GM21723 (cell line): Measurements from ENCODE around the gene FTSJ3.
A peak's percentile ranks its signal among the peaks of the same experiment; 100 is the strongest.
"Not testable (repeated sequence)": the region's sequence is repeated elsewhere in the genome, so short reads cannot be mapped to it uniquely, and the experiment has no call there.

ENCODE experiments used
- ATAC-seq: cut with Tn5 transposase; IDR thresholded peaks from one replicate; pipeline ENCODE4 v1.9.1; 2021; ENCODE audit warnings: mild to moderate bottlenecking, moderate library complexity; ENCODE audit not compliant: unreplicated experiment

Gene FTSJ3, protein sequence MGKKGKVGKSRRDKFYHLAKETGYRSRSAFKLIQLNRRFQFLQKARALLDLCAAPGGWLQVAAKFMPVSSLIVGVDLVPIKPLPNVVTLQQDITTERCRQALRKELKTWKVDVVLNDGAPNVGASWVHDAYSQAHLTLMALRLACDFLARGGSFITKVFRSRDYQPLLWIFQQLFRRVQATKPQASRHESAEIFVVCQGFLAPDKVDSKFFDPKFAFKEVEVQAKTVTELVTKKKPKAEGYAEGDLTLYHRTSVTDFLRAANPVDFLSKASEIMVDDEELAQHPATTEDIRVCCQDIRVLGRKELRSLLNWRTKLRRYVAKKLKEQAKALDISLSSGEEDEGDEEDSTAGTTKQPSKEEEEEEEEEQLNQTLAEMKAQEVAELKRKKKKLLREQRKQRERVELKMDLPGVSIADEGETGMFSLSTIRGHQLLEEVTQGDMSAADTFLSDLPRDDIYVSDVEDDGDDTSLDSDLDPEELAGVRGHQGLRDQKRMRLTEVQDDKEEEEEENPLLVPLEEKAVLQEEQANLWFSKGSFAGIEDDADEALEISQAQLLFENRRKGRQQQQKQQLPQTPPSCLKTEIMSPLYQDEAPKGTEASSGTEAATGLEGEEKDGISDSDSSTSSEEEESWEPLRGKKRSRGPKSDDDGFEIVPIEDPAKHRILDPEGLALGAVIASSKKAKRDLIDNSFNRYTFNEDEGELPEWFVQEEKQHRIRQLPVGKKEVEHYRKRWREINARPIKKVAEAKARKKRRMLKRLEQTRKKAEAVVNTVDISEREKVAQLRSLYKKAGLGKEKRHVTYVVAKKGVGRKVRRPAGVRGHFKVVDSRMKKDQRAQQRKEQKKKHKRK

DNA sequence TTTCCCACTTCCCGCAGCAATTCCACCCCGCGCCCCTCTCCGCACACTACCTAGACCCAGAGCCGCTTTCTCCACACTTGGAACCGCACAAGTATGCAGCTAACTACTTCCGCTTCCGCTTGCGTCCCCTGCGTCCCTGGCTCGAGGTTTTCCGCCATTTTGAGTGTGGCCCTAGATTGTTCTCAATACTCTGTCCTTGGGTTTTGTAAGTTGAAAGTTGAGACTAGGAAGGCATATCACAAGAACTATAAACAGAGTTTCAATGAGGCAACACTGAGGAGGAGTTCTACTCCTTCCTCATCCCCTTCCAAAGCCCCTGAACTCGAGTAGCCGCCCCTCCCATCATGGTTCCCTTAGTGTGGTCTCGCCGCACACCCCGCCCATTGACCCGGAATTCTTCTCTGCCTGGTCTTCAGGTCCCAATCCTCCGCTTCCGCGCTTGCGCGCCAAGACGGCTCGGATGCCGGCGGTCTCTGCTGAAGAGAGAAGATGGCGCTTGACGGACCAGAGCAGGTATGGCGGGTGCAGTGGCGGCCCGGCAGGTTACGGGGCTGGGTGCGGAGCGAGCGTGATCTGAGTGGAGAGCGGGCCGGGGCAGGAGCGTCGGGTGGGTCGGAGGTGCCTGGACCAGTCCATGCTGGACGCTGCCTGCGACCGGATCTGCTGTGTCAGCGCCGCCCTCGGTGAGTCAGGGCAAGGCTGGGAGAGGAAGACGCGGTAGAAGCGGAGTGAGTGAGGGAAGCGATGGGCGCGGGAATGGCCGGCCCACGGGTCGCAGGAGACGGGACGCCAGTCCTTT, at the start of gene FTSJ3, which contains the start of gene PSMC5:
TSS of gene FTSJ3 (minus strand) at position 662 of the 799 bp plus-strand sequence. CDS start 761 bp downstream, outside the sequence.
TSS of gene PSMC5 (plus strand) at position 430 of the 799 bp plus-strand sequence. CDS start at position 490, 60 bp downstream.
- peak; percentile 91 for ATAC-seq

DNA sequence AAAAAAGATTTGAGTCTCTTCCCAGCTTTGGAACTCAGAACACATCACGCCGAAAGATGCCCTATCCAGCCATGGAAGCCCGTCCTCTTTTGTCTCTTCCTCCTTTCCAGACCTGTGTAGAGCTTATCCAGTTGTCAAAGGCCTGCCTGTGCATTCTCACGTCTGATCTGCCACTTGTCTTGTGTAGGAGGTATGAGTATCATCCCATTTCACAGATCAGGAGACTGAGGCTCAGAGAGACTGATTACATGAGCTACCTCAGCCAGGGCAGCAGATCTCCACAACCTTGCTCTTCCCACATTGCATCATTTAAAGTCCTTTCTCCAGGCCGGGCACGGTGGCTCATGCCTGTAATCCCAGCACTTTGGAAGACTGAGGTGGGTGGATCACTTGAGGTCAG, 47.2 kb upstream of the FTSJ3 start:
- ATAC-seq: not testable (repeated sequence)

DNA sequence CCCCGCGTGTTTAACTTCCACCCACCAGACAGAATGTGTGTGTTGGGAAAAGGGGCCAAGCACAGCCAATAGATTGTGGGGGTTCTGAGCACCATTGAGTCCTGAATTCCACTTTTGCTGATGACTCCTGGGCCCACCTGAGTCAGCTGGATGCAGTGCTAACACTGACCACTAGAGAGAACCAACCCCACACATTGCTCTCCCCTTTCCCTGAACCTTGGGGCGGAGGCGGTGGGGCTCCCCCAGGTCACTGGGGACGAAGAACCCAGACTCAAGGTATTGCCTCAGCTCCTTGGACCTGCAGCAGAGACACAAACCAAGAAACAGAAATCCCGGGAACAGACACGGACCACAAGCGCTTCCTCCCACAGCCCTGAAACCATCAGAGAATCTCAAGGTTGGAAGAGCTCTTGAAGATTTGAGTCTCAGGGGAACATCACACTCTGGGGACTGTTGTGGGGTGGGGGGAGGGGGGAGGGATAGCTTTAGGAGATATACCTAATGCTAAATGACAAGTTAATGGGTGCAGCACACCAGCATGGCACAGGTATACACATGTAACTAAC, 46.7 kb upstream of the FTSJ3 start:
- ATAC-seq: not testable (repeated sequence)

DNA sequence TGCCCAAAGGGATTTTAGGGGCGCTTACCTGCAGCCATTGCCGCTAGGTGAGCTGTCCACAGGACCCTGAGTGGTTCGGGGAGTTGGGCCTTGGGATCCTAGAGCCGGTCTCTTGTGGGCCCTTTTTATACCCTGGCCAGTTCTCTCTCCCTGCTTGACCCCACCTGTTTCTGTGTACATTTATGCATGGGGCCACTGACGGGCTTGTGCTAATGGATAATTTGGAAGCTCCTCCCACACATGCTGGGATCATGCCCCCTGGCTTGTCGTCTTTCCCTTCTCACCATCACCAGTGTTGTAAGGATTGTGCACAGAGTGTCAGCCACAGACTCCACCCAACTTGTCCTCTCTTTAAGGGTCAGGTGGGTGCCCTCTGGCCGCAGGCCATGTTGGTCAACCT, 46.1 kb upstream of the FTSJ3 start, which contains the start of gene CSH2:
TSS of gene CSH2 (minus strand) at position 101 of the 400 bp plus-strand sequence. CDS start at position 38, 63 bp downstream.
- not testable (repeated sequence) for ATAC-seq

DNA sequence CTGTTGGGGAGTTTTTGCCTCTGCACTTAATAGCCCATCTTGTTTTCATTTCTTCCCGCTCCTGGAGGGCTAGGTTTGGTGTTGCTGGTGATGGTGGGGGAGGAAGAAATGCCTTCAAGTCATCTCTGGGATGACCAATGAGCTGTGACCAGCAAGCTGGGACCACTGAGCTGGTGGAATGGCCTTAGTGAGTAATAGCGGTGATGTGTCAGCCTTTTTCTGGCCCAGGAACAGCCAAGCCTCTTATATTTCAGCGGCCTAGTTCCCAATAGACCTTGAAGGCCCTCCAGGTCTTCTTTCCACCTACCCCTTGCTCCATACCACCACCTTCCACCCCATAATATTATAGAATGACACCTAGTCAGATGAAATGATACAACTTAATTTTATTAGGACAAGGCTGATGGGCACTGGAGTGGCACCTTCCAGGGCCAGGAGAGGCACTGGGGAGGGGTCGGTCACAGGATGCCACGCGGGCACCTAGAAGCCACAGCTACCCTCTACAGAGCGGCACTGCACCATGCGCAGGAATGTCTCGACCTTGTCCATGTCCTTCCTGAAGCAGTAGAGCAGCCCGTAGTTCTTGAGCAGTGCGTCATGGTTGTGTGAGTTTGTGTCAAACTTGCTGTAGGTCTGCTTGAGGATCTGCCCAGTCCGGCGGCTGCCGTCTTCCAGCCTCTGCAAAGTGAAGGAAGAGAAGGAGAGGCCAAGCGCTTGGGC, 44.3 kb upstream of the FTSJ3 start:
- ATAC-seq: not testable (repeated sequence)

DNA sequence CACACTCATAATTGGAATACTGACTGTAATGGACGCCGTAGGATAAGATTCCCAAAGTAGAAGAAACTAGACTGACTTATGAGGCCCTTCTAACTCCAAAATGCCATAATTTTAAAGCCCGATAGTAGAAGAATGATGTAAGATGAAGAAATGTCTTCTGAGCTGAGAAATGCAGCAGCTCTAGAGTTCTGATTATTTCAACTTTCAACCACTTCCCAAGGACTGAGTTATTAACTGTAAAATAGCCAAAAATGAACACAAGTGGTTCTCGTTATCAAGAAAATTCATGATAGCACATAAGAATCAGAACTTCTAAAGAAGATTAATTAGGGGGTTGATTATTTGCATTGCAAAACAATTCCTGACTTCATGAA, 42.8 kb upstream of the FTSJ3 start:
- ATAC-seq: not testable (repeated sequence)

DNA sequence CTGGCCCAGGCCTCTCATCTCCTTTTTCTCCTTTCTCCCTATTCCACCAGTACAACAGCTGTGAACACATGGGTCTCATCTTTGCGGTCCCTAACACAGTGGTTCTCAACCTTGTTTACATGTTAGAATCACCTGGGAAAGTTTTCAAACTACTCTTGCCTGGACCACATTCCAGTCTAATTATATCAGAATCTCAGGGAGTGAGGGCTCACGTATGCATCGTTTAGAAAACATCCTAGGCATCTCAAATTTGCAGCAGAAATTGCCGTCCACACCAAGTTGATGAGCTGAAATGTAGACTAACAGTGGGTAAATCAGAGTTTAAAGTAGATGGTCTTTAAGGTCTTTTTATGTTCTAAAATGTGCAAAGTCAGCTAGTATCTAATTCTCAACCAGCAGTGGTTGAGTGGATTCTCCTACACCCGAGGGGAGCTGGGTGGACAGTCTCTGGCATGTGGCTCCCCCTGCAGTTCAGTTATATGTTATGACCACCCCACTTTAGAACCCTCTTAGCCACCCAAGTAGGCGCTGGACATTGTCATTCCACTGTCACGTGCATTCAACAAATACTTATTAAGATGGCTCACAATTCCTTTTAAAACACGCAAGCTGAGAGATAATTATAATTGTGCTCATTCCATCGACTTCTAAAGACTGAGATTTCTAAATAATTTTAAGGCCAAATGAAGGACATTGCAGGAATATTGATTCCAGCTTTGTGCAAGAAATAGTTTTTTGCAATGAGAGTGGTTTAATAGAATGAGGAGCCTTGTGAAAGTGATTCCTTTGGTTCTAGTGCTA, 42.2 kb upstream of the FTSJ3 start:
- not testable (repeated sequence) for ATAC-seq

DNA sequence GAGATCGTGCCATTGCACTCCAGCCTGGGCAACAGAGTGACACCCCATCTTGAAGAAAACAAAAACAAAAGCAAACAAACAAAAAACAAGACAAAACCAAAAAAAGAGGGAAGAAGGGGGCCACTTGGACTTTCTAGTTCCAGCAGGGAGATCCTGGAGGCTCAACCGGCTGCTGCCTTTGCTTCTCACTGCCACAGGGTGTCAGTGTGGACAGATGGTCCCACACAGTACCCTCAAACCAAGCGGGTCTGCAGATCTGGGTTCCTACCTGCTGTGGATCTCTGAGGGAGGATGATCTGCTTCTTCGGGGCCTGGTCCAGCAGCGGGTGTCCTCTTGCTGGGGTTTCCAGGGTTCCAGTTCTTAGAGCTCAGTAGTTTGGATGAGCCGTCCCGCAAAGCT, 39.2 kb upstream of the FTSJ3 start:
- ATAC-seq: not testable (repeated sequence)

DNA sequence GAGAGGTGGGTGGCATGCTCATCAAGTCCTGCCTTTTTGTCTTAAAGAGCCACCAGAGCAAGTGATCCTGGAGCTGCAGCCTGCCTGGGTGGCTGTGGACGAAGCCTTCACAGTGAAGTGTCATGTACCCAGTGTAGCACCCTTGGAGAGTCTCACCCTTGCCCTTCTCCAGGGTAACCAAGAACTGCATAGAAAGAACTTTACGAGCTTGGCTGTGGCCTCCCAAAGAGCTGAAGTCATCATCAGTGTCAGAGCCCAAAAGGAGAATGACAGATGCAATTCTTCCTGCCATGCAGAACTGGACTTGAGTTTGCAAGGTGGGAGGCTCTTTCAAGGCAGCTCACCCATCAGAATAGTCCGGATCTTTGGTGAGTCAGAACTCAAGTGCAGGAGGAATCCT, 31.8 kb upstream of the FTSJ3 start:
- ATAC-seq: no peak

DNA sequence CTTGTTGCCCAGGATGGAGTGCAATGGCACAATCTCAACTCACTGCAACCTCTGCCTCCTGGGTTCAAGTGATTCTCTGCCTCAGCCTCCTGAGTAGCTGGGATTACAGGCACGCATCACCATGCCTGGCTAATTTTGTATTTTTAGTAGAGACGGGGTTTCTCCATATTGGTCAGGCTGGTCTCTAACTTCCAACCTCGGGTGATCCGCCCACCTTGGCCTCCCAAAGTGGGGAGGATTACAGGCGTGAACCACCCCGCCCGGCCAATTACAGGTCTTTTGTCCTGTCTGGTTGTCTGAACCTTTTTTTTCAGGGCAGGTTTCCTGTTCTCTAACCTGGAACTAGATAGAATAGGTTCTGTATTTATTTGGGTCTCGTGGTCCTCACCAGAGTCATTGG, 29.0 kb upstream of the FTSJ3 start:
- not testable (repeated sequence) for ATAC-seq

DNA sequence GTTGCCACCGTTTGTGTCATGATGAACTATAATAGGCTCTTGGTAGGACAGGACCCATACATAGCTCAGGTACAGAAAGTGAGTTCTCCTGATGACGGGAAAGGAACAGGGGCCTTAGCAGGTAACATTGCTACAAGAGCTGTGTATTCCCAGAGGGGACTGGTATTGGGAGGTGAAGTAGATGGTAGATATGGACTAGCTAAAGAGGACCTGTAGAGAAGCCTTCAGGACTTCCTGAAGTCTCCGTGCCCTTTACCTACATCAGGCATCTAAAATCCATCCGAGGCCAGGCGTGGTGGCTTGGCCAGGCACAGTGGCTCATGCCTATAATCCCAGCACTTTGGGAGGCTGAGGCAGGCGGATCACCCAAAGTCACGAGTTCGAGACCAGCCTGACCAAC, 27.7 kb upstream of the FTSJ3 start:
- ATAC-seq: no peak

DNA sequence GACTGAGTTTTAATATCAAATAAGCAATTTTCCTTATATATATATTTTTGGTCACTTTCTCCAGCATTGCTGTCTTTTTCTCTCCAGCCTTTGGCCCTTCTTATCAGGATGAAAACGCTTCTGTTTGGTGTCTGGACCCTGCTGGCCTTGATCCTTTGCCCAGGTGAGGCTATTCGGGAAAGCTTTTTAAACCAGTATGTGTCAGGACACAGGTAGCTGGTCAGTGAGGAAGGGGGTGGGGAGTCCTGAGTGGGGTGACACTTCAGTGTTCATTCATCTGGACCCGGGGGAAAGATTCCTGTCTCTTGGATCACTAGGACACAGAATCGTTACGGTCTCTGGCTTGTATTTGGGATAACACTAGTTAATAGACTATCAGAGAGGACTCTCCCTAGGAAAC, 27.2 kb upstream of the FTSJ3 start:
- no peak for ATAC-seq

DNA sequence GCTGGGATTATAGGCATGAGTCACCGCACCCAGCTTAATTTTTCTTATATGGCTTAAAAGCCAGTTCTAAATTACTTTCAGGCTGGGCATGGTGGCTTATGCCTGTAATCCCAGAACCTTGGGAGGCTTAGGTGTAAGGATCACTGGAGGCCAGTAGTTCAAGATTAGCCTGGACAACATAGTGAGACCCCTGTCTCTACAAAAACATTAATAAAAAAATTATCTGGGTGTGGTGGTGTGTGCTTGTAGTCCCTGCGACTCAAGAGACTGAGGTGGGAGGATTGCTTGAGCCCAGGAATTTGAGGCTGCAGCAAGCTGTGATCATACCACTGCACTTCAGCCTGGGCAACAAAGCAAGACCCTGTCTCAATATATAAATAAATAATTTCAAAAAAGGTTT, 25.8 kb upstream of the FTSJ3 start:
- ATAC-seq: no peak

DNA sequence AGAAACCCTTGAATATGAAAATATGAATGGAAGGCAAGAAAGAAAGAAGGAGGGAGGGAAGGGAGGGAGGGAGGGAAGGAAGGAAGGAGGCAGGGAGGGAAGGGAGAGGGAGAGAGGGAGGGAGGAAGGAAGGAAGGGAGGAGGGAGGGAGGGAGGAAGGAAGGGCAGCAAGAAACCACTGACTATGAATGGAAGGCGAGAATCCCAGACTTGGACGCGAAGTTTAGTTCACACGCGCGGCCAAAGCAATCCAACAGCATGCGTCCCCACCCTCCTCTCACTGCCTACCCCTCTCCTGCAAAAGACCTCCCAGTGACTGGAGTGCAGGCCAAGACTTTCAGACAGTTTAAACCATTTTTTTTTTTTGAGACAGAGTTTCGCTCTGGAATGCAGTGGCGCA, 22.9 kb upstream of the FTSJ3 start:
- no peak for ATAC-seq

DNA sequence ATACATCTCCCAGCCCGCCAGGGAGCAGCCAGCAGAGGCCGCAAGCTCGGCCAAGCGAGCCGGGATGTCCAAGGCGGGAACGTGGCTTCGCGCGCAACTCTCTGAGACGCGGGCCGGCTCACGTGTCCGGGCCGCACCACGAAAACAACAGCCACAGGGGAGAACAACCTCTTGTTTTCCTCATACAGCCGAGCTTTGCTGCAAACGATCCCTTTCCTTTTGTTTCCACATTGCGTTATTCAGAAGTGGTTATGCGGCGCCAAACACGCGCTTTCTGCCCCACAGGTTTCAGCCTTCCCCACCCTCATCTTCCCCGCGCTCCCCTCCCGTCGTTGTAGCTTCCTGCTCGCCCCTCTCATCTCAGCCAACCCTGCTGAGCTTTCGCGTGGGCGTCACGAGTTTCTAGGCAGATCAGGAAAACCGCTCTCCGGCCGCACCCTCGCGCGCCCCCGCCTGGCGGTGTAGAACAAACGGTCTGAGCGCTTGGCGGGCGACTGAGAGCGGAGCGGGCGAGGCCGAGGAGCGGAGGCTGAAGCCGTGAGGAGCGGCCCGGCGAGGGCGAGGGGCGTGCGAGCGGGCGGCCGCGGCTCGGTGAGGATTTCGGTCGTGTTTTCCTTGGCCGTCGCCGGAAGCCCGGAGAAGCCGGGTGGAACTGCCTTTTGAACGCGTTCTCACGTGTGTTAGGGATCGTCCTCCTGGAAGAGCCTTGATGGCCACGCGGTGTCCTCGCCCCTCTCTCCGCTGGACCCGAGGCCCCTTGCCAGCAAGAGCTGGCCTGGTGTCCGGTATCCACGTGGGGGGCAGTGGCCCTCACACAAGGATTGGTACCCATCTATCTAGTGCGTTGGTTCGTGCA, 21.6 kb upstream of the FTSJ3 start:
- ATAC-seq: peak; percentile 89

DNA sequence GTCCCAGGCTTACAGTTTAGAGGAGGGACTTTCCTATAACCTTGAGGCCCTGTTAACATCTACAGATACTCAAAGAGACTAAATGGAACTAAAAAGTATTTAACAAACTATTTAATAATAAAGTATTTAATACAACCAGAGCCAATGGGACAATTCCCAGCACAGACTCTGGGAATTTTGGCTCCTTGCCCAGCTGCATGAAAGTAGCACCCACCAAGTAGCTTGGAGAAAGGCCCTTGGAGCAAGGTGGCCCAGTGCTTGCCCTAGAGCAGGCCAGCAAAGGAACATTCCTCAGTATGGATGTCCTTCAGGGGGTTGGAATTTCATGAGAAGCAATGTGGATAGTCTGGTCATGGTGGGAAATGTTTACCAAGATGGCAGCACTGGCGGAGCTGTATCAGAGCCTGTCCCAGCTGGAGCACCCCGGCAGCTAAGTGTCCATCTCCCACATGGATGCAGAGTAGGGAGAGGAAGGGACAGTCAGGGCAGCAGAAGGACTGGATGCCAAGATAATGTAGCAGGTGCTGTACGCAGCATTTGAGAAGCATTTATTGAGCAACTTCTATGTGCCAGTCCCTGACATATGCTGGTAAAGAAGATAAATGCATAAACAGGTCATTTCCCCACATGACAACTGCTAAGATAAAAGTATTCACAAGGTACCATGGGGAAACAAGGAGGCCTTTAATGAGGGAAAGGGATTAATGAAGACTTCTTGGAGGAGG, 20.2 kb upstream of the FTSJ3 start:
- no peak for ATAC-seq

DNA sequence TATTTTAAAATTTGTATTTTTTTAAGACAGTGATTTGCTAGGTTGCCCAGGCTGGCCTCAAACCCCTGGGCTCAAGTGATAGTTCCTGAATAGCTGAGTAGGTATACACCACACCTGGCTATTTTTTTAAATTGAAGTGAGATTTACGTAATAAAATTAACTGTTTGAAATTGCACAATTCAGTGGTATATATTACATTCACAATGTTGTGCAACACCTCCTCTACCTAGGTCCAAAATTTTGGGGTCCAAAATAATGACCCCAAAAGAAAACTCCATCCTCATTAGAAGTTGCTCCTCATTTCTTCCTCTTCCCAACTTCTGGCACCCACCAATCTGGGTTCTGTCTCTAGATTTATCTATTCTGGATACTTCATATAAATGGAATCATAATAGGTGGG, 18.0 kb upstream of the FTSJ3 start:
- no peak for ATAC-seq
